GM10248 (cell line): ENCODE results near the gene TAF5L.
A peak's percentile ranks its signal among the peaks of the same experiment; 100 is the strongest.

ENCODE experiments used
- CTCF ChIA-PET: fragments of 300-600 bp; sonication (Branson Sonifier 250); formaldehyde crosslinking; extraction: SDS; loops from one replicate; lab custom pipeline; 2021; ENCODE audit warnings: antibody characterized with exemption; lab: Yijun Ruan, JAX
- POLR2A ChIA-PET: fragments of 350-650 bp; sonication (Branson Sonifier 250); formaldehyde crosslinking; extraction: SDS; loops from one replicate; lab custom pipeline; 2020; ENCODE audit warnings: antibody characterized with exemption; lab: Yijun Ruan, JAX
- DNase-seq: peaks from one replicate; pipeline ENCODE4 v3.0.0; 2012; ENCODE audit errors: extremely low spot score
- CTCF ChIP-seq: IDR thresholded peaks from 2 replicates; pipeline ENCODE4 v1.5.1; 2012; ENCODE audit warnings: mild to moderate bottlenecking, low read depth; ENCODE audit errors: extremely low read depth, missing control alignments, control extremely low read depth

TAF5L gene

GRCh38 chr1:229625915-229626831, at the start of gene TAF5L, which contains the start of gene URB2:
Gene TAF5L, minus strand, starts transcription at chr1:229626122. Its CDS starts 11,640 bp downstream, at chr1:229614482.
Gene URB2, plus strand, starts transcription at chr1:229626247. Its CDS starts 1,387 bp downstream, at chr1:229627634.
- ChIA-PET CTCF (interaction anchor here (2.1 to 3.2 kb wide), 5 partner anchors 10 to 68 kb away, joined by 7 to 20 read pairs (median 10); partner anchors contain the start of gene ABCB10), POLR2A (interaction anchor here (0.6 to 0.7 kb wide), 2 partner anchors 140 to 483 kb away, joined by 3 to 5 read pairs; no protein-coding TSS in a partner anchor)
- TF ChIP-seq CTCF = no peak
- peak; percentile 96 for DNase-seq

DNA sequence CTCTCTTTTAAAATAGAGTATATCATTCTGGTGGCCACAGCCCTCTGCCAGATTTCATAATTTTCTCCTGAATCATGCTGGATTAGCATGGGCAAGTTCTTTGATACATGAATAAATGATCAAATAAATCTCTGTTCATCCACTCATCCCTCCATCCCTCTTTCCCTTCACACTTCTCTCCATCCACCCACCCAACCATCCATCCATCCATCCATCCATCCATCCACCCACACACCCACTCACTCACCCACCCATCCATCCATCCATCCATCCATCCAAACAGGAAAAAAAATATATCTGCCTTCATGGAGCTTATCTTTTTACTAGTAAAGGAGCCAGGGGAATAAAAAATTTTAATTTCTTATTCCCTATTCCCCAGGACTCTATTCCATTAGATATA, 49.5 kb upstream of the TAF5L start:
- no peak for TF ChIP-seq CTCF
- CTCF ChIA-PET = interaction anchor here (1.3 to 2.5 kb wide), 2 partner anchors 14 to 39 kb away, joined by 4 to 8 read pairs; no protein-coding TSS in a partner anchor
- POLR2A ChIA-PET = no interaction called here
- no peak for DNase-seq

DNA sequence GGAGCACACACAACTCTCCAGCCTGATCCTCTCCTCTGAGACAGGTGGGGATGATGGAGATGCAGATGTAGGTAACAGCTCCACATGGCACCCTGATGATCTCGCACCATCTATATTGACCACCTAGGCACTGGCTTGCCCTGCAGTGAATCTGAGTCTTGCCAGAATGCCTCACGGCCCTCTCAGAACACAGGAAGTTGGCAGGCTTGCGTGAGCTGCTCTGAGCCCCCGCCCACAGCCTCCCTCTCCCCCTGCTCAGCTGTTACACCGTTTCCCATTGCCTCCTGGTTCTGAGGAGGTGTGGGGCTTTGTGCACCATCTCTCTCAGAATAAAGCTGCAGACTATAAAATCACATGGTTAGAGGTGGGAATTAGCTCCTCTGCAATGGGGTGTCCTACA, 48.1 kb upstream of the TAF5L start:
- POLR2A ChIA-PET = no interaction called here
- no peak for TF ChIP-seq CTCF

DNA sequence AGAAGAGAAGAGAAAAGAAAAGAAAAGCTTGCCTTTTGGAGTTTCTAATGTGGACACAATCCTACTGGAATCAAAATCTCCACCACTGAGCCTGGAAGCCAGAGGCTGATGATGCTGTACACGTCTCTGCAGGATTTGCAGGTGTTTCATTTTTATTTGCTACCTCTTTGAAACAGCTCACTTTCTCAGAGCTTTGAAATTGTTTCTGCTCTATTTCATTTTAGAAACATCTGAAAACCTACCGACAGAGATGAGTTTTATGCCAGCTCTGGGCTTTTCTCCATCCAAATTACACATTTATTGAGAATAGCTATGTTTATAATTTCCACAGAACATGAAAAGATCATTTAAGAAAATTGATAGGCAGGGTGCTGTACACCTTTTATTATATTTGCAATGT, 46.3 kb upstream of the TAF5L start:
- no peak for DNase-seq
- ChIA-PET POLR2A (no interaction called here), CTCF (interaction anchor here (0.7 to 3.6 kb wide), 6 partner anchors 9 to 190 kb away, joined by 3 to 39 read pairs (median 4); no protein-coding TSS in a partner anchor)
- no peak for TF ChIP-seq CTCF

More for the DNA sequence above, 48.1 kb upstream of the TAF5L start:
- CTCF ChIA-PET = interaction anchor here (1.3 to 2.5 kb wide), 2 partner anchors 15 to 40 kb away, joined by 4 to 8 read pairs; no protein-coding TSS in a partner anchor
- DNase-seq = no peak

GRCh38 chr1:229671310-229671709, 45.4 kb upstream of the TAF5L start:
- ChIA-PET POLR2A (no interaction called here), CTCF (interaction anchor here (0.9 to 3.6 kb wide), 3 partner anchors 8 to 22 kb away, joined by 4 to 39 read pairs (median 6); no protein-coding TSS in a partner anchor)
- no peak for DNase-seq
- no peak for TF ChIP-seq CTCF

DNA sequence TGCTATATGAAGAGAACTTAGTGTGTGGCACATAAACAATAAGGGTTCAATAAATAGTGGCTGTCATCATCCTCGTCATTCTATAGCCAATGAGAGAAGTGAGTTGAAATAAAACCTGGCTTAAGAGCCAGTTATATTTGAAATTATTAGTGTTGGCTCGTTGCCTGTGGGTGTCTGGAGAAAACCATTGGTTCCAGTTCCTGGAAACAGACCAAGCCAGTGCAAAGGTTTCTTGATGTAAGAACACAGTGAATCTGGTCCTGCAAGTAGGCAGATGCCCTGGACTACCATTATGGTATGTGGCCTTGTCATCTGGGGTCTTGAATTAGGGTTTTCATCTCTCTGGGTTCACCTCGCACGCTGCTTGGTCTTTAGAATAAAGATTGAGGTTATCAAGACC, 43.4 kb upstream of the TAF5L start:
- POLR2A ChIA-PET = no interaction called here
- no peak for TF ChIP-seq CTCF
- CTCF ChIA-PET = no interaction called here
- no peak for DNase-seq
